ENCODE measurements around the gene SPTLC3. TPM values are rescaled to one million over a fixed set of nuclear protein-coding genes. Genes with fewer than 3 reads are reported as not detected.
"Not testable (repeated sequence)": the region's sequence is repeated elsewhere in the genome, so short reads cannot be mapped to it uniquely, and the experiment has no call there.

Gene SPTLC3
- total RNA-seq, 2 donors from 2014 or later = 2.3 to 6.8 TPM

- DNase-seq (ENCODE audit: low spot score); intact Hi-C loops (cut with DNase I): not testable (repeated sequence)
Observed at GRCh38 chr20:12979713-12980112, 29.1 kb upstream of the SPTLC3 start.

- intact Hi-C loops (cut with DNase I) = no loop called here
- DNase-seq (ENCODE audit: low spot score) = no peak
Observed at GRCh38 chr20:12982098-12982497, 26.7 kb upstream of the SPTLC3 start.

GRCh38 chr20:12984069-12984765, 24.6 kb upstream of the SPTLC3 start:
- DNase-seq (ENCODE audit: low spot score) = no peak
- intact Hi-C loops (cut with DNase I) = no loop called here

- intact Hi-C loops (cut with DNase I) = no loop called here
Observed at GRCh38 chr20:12984863-12985262, 23.9 kb upstream of the SPTLC3 start.

GRCh38 chr20:12987261-12987660, 21.5 kb upstream of the SPTLC3 start:
- intact Hi-C loops (cut with DNase I) = no loop called here

More at GRCh38 chr20:12984863-12985262, 23.9 kb upstream of the SPTLC3 start:
- DNase-seq (ENCODE audit: low spot score) = no peak

GRCh38 chr20:12989586-12990115, 19.1 kb upstream of the SPTLC3 start:
- intact Hi-C loops (cut with DNase I) = no loop called here
- DNase-seq (ENCODE audit: low spot score) = no peak

More at GRCh38 chr20:12987261-12987660, 21.5 kb upstream of the SPTLC3 start:
- DNase-seq (ENCODE audit: low spot score) = no peak

GRCh38 chr20:12997128-12997655, 11.6 kb upstream of the SPTLC3 start:
- DNase-seq (ENCODE audit: low spot score) = no peak
- intact Hi-C loops (cut with DNase I) = no loop called here

GRCh38 chr20:12998046-12998445, 10.7 kb upstream of the SPTLC3 start:
- intact Hi-C loops (cut with DNase I) = no loop called here

GRCh38 chr20:12999201-12999600, 9.6 kb upstream of the SPTLC3 start:
- DNase-seq (ENCODE audit: low spot score) = no peak
- intact Hi-C loops (cut with DNase I) = no loop called here

More at GRCh38 chr20:12998046-12998445, 10.7 kb upstream of the SPTLC3 start:
- no peak for DNase-seq (ENCODE audit: low spot score)

- intact Hi-C loops (cut with DNase I) = no loop called here
Observed at GRCh38 chr20:13002251-13002650, 6.5 kb upstream of the SPTLC3 start.

GRCh38 chr20:13006825-13007224, 1.9 kb upstream of the SPTLC3 start:
- DNase-seq (ENCODE audit: low spot score) = no peak
- intact Hi-C loops (cut with DNase I) = no loop called here

More at GRCh38 chr20:13002251-13002650, 6.5 kb upstream of the SPTLC3 start:
- DNase-seq (ENCODE audit: low spot score) = no peak

- DNase-seq (ENCODE audit: low spot score) = no peak
- intact Hi-C loops (cut with DNase I) = no loop called here
Observed at GRCh38 chr20:13007596-13007995, 1.2 kb upstream of the SPTLC3 start.

GRCh38 chr20:13009682-13010406, 1.1 kb downstream of the SPTLC3 start:
- no peak for DNase-seq (ENCODE audit: low spot score)

GRCh38 chr20:13012886-13013285, 4.1 kb downstream of the SPTLC3 start:
- intact Hi-C loops (cut with DNase I) = no loop called here

More at GRCh38 chr20:13009682-13010406, 1.1 kb downstream of the SPTLC3 start:
- intact Hi-C loops (cut with DNase I) = no loop called here

GRCh38 chr20:13013411-13013810, 4.6 kb downstream of the SPTLC3 start:
- DNase-seq (ENCODE audit: low spot score) = no peak
- intact Hi-C loops (cut with DNase I) = no loop called here

More at GRCh38 chr20:13012886-13013285, 4.1 kb downstream of the SPTLC3 start:
- no peak for DNase-seq (ENCODE audit: low spot score)

GRCh38 chr20:13017235-13017634, 8.5 kb downstream of the SPTLC3 start:
- DNase-seq (ENCODE audit: low spot score) = no peak
- intact Hi-C loops (cut with DNase I) = no loop called here

- no peak for DNase-seq (ENCODE audit: low spot score)
- intact Hi-C loops (cut with DNase I) = no loop called here
Observed at GRCh38 chr20:13017883-13018535, 9.2 kb downstream of the SPTLC3 start.

- DNase-seq (ENCODE audit: low spot score) = no peak
- intact Hi-C loops (cut with DNase I) = no loop called here
Observed at GRCh38 chr20:13021205-13021970, 12.6 kb downstream of the SPTLC3 start.

Measured in posterior vena cava (tissue), 2 donors.